Endothelial cell of umbilical vein (primary cell): ENCODE data around the gene PCLO.

Experiments
- CTCF ChIP-seq, 2 donors: IDR thresholded peaks; 1 replicate in 1 of 2; 2 replicates in 1 of 2; pipeline ENCODE4 v1.5.1; 2011; ENCODE audit warnings: low read length in 2 of 2, mild to moderate bottlenecking in 2 of 2, moderate library complexity in 2 of 2, control low read depth in 1 of 2, inconsistent platforms in 1 of 2, low read depth in 1 of 2; ENCODE audit not compliant: insufficient read depth in 1 of 2; ENCODE audit errors: extremely low read depth in 1 of 2
- EZH2 ChIP-seq: IDR thresholded peaks from 2 replicates; pipeline ENCODE4 v1.6.1; 2012; ENCODE audit warnings: borderline replicate concordance, low read depth, mild to moderate bottlenecking, moderate library complexity, low read length, inconsistent platforms; ENCODE audit not compliant: severe bottlenecking
- FOS ChIP-seq: IDR thresholded peaks from 2 replicates; pipeline ENCODE4 v1.6.1; 2011; ENCODE audit warnings: mild to moderate bottlenecking, low read length, moderate library complexity, borderline replicate concordance; ENCODE audit not compliant: insufficient read depth
- GATA2 ChIP-seq: IDR thresholded peaks from 2 replicates; pipeline ENCODE4 v1.7.0; 2011; ENCODE audit warnings: low read depth, mild to moderate bottlenecking, moderate library complexity, mixed read lengths, low read length; ENCODE audit not compliant: insufficient read length, insufficient read depth
- JUN ChIP-seq: IDR thresholded peaks from 2 replicates; pipeline ENCODE4 v1.6.1; 2011; ENCODE audit warnings: borderline replicate concordance, low read depth; ENCODE audit not compliant: insufficient read length, insufficient read depth
- MYC ChIP-seq: IDR thresholded peaks from one replicate; pipeline ENCODE4 v1.6.1; 2011; ENCODE audit warnings: mild to moderate bottlenecking, low read depth, low read length
- POLR2A ChIP-seq: IDR thresholded peaks from 2 replicates; pipeline ENCODE4 v1.6.1; 2012; ENCODE audit warnings: low read depth, mild to moderate bottlenecking, control low read depth, low read length
- POLR2AphosphoS5 ChIP-seq: IDR thresholded peaks from 2 replicates; pipeline ENCODE4 v1.6.1; 2012; ENCODE audit warnings: low read depth, mild to moderate bottlenecking, control low read depth, low read length, moderate library complexity; ENCODE audit not compliant: insufficient read depth
- TF ChIP-seq, protein P1 (sequence below): IDR thresholded peaks from 2 replicates; pipeline ENCODE4 v1.6.1; 2011; ENCODE audit not compliant: insufficient read depth, insufficient read length

- TF ChIP-seq POLR2A (no peak), CTCF (IDR thresholded peaks at IDR 0.05; ENCODE audit: extremely low read depth in 1 of 2, insufficient read depth in 1 of 2, low read depth in 1 of 2, low read length in 2 of 2) (no peak), POLR2AphosphoS5 (no peak), FOS (no peak), JUN (no peak), GATA2 (no peak), MYC (no peak), EZH2 (no peak)
- TF ChIP-seq, protein P1, sequence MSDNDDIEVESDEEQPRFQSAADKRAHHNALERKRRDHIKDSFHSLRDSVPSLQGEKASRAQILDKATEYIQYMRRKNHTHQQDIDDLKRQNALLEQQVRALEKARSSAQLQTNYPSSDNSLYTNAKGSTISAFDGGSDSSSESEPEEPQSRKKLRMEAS, result no peak
Observed at GRCh38 chr7:83021032-83021431, 141.7 kb downstream of the PCLO start.
